Adrenal gland (tissue), 5 donors: Measurements from ENCODE around the gene ANKRD27.

Experiments
- CTCF ChIP-seq, 6 experiments: fragments of 450-650 bp in 4 of 6; fragments of 200-600 bp in 2 of 6; sonication (generic) in 1 of 6; IDR thresholded peaks; 1 replicate in 5 of 6; 2 replicates in 1 of 6; pipeline versions ENCODE4 v1.5.1 to v1.8.0; 2016 to 2021; ENCODE audit warnings: antibody characterized with exemption in 6 of 6, mild to moderate bottlenecking in 2 of 6, moderate library complexity in 1 of 6
- POLR2A ChIP-seq, 2 donors: fragments of 450-650 bp; IDR thresholded peaks; one replicate each; pipeline ENCODE4 v1.6.1; 2017; ENCODE audit warnings: antibody characterized with exemption in 2 of 2, mild to moderate bottlenecking in 2 of 2, moderate library complexity in 1 of 2
- donor health status: DM: no; HTN: no; CAD: no.

GRCh38 chr19:32720936-32721250, 45.9 kb upstream of the ANKRD27 start:
- no peak for TF ChIP-seq POLR2A (IDR thresholded peaks at IDR 0.05)
- no peak for TF ChIP-seq CTCF (IDR thresholded peaks at IDR 0.05)
